GM18907 (cell line): ENCODE data around the gene RYR3.

ENCODE experiments used
- ATAC-seq: cut with Tn5 transposase; IDR thresholded peaks from one replicate; pipeline ENCODE4 v1.9.1; 2021; ENCODE audit warnings: mild to moderate bottlenecking, moderate library complexity; ENCODE audit not compliant: unreplicated experiment

RYR3 gene

GRCh38 chr15:33494306-33494705 is 183.5 kb downstream of the RYR3 start:
- ATAC-seq, result no peak

- no peak for ATAC-seq
Observed at GRCh38 chr15:33500432-33501195, 189.8 kb downstream of the RYR3 start.

DNA sequence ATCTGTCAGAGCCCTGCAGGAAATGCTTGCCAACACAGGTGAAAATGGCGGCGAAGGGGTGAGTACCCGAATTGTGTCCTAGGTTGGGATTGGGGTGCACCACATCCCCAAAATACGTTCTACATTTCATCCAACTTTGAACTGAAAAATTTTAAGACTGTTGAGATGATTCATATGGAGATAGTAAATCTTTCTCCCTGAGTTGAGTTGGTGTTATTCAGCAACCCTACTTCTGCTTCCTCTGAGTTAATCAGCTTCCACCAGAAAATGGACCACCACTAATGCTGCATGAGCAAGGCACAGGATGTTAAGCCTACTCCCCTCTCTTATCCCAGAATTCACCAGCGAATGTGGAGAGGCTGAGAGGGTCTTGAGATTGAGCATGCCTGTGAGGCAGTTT is 192.9 kb downstream of the RYR3 start:
- ATAC-seq, result no peak

DNA sequence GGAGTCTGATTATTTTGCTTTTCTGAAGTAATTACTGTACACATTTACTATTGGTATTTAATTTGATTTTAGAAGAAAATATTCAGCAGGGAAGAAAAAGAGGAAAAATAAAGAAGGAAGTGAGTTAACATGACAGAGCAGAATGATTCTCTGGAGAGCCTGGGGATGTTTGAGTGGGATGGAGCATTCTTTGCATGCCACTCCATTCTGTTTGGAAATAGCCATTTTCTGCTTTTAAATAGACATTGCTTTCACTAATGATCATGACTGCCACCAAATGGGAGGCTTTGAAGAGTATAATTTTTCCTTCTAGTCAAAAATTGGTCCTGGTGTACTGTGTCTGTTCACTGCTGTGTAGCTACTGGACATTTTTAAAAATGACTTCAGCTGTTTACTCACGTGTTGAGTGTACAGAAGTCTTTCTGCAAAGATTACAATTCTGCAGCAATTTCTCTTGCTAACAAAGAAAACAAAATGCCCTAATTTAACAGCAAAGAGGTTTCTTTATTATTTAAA is 196.1 kb downstream of the RYR3 start:
- no peak for ATAC-seq

- no peak for ATAC-seq
Observed at GRCh38 chr15:33508703-33509102, 197.9 kb downstream of the RYR3 start.

DNA sequence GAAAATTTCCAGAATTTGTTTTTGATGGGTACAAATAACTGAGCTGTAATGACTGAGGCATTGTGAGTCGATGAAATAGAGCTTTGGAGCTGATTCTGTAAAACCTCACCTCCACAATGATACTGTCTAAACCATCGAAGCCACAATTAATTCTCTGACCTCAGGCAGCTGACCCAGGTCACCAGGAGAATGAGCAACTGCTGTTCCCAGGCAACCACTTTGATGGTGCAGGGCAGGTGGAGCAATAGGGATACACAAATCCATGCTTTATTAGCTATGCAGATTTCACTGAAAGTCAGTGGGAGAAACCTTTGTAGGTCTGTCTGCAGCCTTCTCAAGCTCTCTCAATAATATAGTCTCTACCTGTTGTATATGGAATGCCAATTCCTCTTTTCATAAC is 204.4 kb downstream of the RYR3 start:
- ATAC-seq, result no peak

- ATAC-seq, result no peak
Observed at GRCh38 chr15:33516563-33516962, 205.8 kb downstream of the RYR3 start.

GRCh38 chr15:33517944-33518343 is 207.2 kb downstream of the RYR3 start:
- ATAC-seq, result no peak

DNA sequence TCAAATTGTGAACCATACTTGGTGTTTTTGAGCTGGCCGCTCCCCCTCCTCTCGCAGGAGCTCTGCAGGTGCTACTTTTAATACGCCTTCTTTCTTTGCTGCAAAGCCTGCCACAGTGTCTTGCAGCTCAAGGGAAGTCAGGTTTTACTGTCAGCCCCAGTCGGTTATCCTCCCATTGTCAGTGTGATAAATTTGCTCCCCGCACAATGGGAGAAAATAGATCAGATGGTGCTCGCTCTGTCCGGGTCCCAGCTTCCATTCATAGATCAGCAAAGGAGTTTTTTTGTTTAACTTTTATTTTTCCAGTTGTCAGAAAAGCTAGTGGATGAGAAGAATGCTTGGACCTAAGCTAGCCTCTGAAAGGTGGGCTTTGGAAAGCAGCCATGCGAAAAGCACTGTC is 207.7 kb downstream of the RYR3 start:
- ATAC-seq, result no peak

GRCh38 chr15:33524274-33524673 is 213.5 kb downstream of the RYR3 start:
- ATAC-seq, result no peak

DNA sequence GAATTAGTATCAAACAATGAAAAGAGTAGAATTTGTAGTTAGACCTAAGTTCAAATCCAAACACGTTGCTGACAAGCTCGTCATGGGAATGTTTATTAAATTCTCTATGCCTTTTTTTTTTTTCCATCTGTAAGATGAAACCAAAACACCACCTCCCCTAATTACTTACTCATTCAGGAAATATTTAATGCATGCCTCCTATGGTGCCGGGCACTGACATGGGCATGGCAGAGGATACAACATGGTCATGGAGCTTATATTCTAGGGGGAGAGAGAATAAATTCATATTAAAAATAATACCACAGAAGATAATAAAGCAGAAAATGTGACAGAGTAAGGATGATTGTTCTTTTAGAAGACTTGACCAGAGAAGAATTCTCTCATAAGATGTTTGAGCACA is 215.8 kb downstream of the RYR3 start:
- ATAC-seq, result no peak

- ATAC-seq, result no peak
Observed at GRCh38 chr15:33533197-33533596, 222.4 kb downstream of the RYR3 start.

GRCh38 chr15:33534642-33535041 is 223.9 kb downstream of the RYR3 start:
- ATAC-seq, result no peak

DNA sequence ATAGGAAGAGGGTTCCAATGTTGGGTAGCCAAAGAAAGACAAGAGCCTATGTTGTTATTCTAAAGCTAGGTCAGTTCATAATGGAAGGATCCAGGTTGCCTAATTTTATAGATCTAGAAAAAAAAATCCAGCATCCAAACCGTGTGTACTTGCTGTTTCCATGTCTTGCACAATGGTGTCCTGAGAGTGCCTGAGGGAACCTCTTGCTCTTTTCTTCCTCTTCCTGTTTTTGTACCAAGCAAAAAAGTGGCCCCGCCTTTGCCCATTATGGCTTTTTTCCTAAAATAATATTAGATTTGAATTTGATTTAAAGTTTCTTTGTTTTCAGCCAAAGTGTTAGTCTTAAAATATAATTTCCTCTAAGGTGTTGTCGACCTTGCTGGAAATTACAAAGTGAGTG is 224.4 kb downstream of the RYR3 start:
- no peak for ATAC-seq

GRCh38 chr15:33539825-33540573 is 229.2 kb downstream of the RYR3 start:
- ATAC-seq, result no peak

GRCh38 chr15:33543957-33544356 is 233.2 kb downstream of the RYR3 start:
- no peak for ATAC-seq

DNA sequence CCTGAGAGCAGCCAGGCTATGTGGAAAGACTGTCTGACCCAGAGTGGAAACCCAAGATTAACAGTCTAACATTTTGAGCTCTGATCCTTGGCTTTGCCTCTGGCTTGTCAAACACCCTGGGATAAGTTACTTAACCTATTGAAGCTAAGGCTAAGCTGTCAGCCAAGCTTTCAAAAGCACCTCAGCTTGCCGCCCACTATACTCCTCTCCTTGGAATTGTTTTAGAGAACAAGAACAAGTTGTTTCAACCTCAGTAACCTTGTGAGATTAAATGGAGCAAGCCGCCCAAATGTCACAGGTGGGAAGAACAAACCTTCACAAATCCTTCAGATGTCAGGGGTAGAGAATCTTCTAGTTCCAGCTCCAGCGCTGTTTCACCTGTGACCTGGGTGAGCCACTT is 235.1 kb downstream of the RYR3 start:
- ATAC-seq, result no peak

DNA sequence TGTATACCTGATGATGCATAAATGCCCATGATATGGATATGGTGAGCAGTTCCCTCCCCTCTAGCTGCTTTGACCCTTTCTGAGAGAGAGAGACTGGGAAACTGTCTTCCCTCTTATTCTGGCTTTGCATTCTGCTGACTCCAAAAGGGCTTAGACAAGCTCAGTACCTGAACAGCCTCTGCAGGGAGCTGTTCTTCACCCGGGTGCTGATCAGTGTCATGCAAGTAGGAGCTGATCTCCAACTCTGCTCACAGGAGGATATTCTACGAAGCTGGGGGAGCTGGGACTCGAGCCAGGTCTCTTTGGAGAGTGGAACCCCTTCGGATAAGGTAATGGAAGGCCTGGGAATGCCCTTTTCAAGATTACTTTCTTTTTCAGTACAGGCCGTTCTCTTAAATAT is 237.1 kb downstream of the RYR3 start:
- no peak for ATAC-seq

GRCh38 chr15:33551860-33552259 is 241.1 kb downstream of the RYR3 start:
- no peak for ATAC-seq

DNA sequence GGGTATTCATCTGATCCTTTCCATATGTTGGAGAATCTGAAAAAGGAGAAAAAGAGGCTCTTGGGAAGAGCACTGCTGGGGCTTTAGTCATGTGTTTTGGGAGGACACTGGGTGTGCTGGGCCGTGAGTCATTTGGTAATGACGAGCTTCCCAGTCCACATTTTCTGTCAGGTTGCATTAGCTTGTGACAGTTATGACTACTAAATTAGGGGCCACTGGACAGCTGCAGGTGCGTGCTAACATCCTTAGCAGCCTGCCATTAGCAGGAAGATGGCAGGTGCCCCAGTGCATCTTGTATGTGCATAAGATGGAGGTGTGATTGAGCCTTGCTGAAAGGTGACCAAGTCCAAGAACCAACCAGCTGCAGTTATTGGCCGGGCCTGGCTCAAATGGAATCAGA is 242.4 kb downstream of the RYR3 start:
- no peak for ATAC-seq

DNA sequence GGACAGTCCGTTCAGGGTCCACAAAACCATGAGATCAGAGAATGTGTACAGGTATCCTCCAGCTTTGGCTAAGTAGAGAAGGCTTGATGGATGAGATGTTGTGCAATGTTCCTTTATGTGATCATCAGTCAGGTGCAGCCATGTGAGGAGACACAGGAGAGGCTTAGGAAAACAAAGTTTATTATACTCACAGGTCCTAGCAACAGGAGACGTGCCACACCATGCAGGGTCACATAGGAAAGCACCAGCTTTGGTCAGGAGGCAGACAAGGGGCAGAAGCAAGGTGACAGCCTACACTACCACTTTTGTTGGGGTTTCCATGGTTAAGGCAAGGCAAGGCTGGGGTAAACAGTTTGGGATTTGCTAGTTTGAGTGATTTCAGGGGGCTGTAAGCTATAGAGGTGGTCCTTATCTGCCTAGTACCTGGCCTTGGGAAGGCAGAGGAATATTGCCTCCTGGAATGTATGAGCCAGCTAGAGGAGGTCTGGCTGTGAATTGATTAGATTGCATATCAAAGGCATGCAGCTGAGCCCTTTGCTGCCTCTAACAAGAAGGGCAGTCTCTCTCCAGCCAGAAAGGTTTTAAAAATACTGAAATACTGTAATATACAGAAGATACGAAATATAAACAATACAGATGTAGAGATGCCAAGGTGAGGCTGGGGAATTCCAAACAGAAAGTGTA is 248.6 kb downstream of the RYR3 start:
- ATAC-seq, result no peak

DNA sequence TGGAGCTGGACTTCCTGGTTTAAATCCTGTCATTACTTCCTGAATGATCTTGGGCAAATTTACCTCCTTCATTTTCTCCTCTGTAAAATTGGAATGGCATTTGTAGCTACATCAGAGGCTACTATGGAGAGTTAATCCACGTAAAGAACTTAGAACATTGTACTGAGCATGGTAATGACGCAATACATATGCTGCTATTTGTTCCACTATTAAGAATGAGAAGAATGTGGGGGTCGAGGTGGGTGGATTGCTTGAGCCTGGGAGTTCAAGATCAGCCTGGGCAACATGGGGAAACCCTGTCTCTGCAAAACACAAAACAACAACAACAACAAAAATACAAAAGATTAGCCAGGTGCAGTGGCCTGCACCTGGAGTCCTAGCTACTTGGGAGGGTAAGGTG is 250.6 kb downstream of the RYR3 start:
- no peak for ATAC-seq
